ENCODE data around the gene CFAP70.
"Not testable (repeated sequence)": the region's sequence is repeated elsewhere in the genome, so short reads cannot be mapped to it uniquely, and the experiment has no call there.

CFAP70 gene

GRCh38 chr10:73358331-73359279 is at the start of gene CFAP70:
CFAP70 (minus strand) TSS chr10:73358864; CDS start chr10:73354796, 4,068 bp downstream.
- DNase-seq (ENCODE audit: low spot score): peak; percentile 96

- DNase-seq (ENCODE audit: low spot score): no peak
Observed at GRCh38 chr10:73408061-73408460, 49.4 kb upstream of the CFAP70 start.

DNA sequence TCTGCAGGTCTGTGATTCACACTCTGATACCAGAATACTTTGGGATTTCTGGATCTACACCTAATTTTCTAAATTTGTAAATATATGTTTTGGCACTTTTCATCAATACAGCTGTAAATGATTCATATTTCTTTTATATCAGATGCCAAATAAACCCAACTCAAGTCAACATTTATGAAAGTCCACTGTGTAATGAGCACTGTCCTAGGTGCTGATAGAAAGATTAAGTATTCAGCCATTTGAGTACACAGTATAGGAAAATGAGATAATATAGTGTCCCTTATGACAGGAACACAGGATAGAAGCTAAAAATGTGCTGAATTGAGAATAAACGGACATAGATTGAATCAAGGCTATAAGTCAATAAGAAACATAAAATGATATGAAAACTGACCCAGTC is 48.8 kb upstream of the CFAP70 start:
- DNase-seq (ENCODE audit: low spot score): no peak

DNA sequence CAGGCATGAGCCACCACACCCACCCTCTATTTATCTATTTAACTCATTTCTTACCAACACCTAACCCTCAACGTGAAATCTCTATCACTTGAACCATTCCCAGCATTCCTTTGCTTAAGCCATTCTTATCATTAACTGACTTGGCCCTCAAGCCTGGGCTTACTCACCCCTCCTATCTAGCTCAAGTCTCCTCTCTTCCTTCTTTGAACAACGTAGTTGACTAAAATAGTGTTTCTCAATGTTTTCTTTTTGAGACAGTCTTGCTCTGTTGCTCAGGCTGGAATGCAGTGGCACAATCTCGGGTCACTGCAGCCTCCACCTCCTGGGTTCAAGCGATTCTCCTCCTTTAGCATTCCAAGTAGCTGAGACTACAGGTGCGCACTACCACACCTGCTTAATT is 48.2 kb upstream of the CFAP70 start:
- DNase-seq (ENCODE audit: low spot score): no peak

GRCh38 chr10:73405556-73405955 is 46.9 kb upstream of the CFAP70 start:
- no peak for DNase-seq (ENCODE audit: low spot score)

GRCh38 chr10:73404690-73405089 is 46.0 kb upstream of the CFAP70 start:
- DNase-seq (ENCODE audit: low spot score): no peak

GRCh38 chr10:73401636-73402035 is 43.0 kb upstream of the CFAP70 start:
- DNase-seq (ENCODE audit: low spot score): no peak

DNA sequence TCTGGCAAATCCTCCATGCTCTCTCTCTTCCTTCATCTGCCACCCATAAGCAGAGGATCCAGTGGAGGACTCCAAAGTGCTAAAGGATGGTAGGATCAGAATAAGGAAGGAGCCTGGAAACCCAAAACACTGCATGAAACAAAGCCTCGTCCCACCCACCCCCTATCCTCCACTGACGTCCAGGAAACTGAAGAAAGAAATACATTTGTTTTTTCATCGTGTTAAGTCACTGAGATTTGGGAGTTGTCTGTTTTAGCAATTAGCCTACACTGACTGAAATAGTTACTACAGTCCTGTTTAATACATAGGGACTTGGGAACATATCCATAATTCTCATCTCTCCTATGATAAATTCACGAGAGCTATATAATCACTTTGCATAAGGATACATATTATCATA is 40.4 kb upstream of the CFAP70 start:
- no peak for DNase-seq (ENCODE audit: low spot score)

DNA sequence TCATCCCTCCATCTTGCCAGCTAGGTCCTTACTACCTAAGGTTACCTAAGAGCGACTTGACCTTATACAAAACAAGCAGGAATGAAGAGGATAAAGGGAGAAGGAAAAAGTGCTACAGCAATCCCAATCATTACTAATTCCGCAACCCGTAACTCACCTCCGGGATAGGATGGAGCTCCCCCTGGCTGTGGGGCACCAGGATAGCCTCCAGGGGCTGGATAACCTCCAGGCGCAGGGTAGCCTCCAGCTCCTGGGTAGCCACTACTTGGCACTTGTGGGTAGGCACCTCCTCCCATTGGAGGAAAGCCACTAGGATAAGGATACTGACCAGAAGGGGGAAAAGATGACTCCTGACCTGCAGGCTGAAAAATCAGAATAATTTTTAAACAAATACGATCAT is 39.4 kb upstream of the CFAP70 start:
- no peak for DNase-seq (ENCODE audit: low spot score)

- not testable (repeated sequence) for DNase-seq (ENCODE audit: low spot score)
Observed at GRCh38 chr10:73394325-73394724, 35.7 kb upstream of the CFAP70 start.

GRCh38 chr10:73388228-73388627 is 29.6 kb upstream of the CFAP70 start:
- DNase-seq (ENCODE audit: low spot score): no peak

DNA sequence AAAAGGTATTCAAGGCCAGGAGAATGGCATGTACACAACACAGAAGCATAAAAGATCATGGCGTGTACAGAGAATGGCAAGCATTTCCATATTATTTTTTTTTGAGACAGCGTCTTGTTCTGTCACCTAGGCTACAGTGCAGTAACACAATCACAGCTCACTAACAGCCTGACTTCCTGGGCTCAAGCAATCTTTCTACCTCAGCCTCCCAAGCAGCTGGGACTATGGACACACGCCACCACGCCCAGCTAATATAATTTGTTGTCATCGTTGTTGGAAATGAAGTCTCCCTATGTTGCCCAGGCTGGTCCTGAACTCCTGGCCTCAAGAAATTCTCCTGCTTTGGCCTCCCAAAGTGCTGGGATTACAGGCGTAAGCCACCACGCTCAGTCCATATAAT is 27.9 kb upstream of the CFAP70 start:
- DNase-seq (ENCODE audit: low spot score): no peak

GRCh38 chr10:73379064-73379748 is 20.5 kb upstream of the CFAP70 start:
- no peak for DNase-seq (ENCODE audit: low spot score)

DNA sequence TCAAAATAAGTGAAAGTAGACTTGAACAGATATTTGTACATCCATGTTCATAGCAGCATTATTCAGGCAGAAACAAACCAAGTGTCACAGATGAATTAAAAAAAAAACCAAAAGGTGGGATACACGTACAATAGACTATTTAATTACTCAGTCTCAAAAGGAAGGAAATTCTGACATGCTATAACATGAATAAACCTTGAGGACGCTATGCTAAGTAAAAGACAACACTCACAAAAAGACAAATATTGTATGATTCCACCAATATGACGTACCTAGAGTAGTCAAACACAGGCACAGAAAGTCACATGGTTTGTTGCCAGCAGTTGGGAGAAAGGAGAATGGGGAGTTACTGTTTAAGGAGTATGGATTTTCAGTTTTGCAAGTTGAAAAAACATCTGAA is 18.0 kb upstream of the CFAP70 start:
- no peak for DNase-seq (ENCODE audit: low spot score)

- no peak for DNase-seq (ENCODE audit: low spot score)
Observed at GRCh38 chr10:73368238-73368637, 9.6 kb upstream of the CFAP70 start.

DNA sequence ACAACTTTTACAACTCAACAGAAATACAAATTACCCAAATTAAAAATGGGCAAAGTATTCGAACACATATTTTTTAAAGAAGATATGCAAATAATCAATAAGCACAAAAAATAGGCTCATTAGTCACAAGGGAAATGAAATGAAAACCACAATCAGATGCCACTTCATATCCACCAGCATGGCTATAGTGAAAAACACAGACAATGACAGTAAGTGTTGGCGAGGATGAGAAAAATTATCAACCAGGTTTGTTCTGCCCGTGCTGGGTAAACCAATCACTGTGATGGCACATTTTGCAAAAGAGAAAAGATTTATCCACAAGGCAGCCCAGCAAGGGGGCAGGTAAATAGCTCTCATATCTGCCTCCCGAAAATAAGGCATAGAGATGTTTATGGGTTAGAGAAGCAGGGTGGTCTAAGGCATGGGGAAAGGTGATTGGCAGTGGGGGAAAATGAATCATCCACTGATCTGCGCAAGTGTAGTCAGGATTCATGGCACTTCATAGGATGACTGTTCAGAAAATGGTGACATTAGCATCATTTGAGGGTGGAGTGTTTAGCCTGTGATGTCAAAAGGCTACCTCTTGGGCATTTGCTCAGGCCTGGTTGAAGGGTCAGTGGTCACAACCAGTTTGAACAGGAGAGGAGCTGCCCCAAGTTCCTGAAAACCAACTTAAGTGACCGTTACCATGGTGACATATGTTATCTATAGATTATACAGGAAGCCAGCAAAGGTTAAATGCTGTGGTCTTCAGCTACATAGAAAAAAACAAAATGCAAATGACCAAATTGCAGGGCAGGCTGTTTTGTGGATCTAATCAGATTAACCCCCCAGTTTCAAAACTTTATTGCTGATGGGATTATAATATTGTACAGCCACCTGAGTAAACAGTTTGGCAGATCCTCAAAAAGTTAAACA is 8.0 kb upstream of the CFAP70 start:
- no peak for DNase-seq (ENCODE audit: low spot score)

DNA sequence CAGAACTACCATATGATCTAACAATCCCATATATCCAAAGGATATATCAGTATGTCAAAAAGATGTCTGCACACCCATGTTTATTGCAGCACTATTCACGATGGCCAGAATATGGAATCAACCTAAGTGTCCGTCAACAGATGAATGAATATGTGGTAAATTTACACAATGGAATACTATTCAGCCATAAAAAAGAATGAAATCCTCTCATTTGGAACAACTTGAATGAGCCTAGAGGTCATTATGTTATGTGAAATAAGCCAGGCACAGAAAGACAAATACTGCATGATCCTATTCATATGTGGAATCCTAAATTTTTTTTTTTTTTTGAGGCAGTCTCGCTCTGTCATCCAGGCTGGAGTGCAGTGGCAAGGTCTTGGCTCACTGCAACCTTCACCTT is 6.3 kb upstream of the CFAP70 start:
- no peak for DNase-seq (ENCODE audit: low spot score)

GRCh38 chr10:73359492-73359891 is 828 bp upstream of the CFAP70 start:
- DNase-seq (ENCODE audit: low spot score): no peak

DNA sequence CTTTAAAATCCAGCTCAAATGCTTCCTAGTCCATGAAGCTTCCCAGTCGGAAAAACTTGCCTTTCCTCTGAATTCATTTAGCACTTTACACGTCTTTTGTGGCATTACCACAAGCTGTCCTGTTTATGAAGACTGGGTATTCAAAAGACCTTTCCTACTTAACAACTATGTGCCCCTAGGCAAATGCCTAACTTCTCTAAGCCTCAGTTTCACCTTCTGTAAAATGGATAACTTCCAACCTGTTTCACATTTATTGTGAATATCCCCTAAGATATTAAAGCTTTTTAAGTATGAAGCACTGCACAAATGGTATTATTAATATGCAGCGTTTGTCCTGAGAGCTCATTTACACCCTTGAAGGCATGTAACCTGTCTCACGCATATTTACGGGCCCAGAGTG is 843 bp downstream of the CFAP70 start:
- DNase-seq (ENCODE audit: low spot score): no peak

GRCh38 chr10:73357166-73357565 is 1.5 kb downstream of the CFAP70 start:
- no peak for DNase-seq (ENCODE audit: low spot score)

GRCh38 chr10:73344269-73344668 is 14.4 kb downstream of the CFAP70 start:
- DNase-seq (ENCODE audit: low spot score): no peak

DNA sequence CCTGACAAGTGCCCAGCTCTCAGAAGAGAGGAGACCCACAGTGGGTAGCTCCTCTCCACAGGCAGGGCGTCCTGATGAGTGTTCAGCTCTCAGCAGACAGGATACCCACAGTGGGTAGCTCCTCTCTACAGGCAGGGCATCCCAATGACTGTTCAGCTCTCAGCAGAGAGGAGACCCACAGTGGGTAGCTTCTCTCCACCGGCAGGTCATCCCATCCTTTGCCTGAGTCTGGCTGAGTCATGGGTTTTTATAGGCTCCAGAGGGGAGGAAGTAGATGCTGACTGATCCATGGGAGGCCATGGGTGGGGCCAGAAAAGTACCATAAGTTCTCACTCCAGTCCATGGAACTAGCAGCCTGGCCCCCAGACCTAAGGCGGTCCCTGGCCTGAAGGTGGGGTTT is 18.5 kb downstream of the CFAP70 start:
- no peak for DNase-seq (ENCODE audit: low spot score)

Data from CD4-positive, alpha-beta T cell treated with Interleukin-15 for 4 hours (primary cell).